GM19463 (cell line): Measurements from ENCODE around the gene SLC24A3.
"Not testable (repeated sequence)": the region's sequence is repeated elsewhere in the genome, so short reads cannot be mapped to it uniquely, and the experiment has no call there.

Experiments used
- ATAC-seq: cut with Tn5 transposase; IDR thresholded peaks from one replicate; pipeline ENCODE4 v1.9.1; 2021; ENCODE audit warnings: mild to moderate bottlenecking, moderate library complexity; ENCODE audit not compliant: unreplicated experiment

SLC24A3 gene

DNA sequence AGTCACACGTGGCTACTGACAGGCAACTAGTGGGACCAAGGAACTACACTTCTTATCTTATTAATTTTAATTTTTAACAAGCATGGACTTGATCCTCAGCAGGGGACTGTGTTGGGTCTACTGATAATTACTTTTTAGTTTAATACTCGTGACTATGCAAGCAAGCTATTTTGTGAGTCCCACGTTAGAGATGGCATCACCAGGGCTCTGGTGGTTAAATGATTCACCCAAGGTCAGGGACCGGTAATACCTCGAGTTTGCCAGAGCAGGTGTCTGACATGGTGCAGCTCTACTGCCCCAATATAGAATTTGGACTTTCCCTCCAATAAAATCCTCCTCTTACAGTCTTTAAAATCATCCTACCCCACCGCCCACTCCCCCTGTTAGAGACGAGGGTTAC, 447.0 kb downstream of the SLC24A3 start:
- ATAC-seq: peak; percentile 59

DNA sequence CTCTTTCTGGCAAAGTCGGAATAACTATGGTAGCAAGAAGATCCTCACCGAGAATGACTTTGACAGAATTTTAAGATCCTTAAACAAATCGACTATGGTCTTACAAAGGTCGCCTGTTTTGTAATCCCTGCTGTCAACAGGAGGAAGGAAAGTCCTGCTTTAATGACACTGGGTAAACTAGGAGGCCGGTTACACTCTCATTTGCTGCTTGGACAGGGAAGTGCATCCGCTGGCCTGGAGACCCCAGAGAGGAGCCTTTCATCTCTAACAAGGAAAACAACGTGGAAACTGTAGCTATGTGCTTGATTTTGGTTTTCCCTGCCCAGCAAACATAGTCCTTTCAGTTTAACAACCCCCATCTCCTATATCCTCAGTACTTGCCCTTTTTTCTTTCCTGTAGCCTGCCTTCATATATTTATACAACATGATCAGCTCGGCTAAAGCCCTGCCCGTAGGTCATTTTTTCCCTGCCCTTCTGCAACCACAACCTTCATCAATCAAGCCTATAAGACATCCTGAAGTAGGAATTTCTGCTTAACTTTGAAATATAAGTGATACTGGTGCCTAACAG, 448.5 kb downstream of the SLC24A3 start:
- ATAC-seq: no peak

DNA sequence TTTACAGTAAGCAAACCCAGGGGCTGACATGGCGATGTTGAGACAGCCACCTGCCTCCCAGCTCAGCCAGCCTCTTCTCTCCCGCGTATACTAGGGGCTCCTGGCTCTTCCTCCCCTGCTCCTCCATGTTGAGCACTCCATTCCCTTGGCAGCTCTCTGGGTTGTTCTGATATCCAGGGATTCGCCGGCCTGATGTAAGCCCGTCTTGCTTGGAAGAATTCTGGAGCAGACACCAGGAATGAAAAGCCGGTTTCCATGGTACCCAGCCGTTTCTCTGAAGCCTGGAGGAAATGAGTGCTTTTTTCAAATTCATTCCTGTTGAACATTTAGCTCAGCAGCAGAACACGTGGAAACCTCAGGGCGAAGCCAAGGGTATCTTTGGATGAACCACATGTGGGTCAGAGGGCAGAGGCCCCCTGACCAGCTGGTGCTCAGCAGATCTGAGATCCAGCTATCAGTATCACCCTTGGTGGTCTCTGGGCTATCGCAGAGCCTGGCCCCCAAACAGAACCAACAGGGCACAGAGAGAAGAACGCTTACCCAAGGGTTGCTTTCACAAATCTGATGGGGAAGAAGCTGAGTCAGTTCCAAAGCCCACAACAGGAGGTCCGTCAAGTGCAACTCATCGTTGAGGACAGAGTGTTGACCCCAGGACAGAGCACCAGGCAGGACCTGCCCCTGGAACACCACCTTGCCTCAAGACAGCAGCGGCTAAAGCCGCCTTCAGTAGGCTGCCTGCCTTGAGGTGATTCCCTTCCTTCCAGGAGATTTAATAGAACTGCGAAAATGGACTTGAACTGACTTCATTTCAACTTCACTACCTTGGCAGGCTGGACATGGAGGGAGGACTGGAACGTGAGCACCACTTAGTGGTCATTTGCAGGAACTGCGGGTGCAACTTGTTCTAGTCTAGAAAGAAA, 449.5 kb downstream of the SLC24A3 start:
- no peak for ATAC-seq

DNA sequence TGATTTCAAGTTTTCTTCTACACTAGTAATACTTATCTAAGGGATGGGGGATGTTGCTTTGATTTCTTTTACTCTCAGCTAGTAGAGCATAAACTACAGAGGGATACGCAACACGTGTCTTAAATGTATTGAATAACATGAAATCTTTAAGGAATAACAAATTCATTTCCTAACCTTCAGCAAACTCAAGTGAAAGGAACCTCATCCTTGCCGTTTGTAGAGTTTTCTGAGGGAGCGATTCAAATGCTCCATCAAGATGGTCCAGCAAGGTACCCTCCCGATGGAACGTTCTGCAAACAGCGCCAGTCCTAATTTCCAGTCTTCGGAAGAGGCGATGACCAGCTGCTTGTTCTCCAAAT, 450.2 kb downstream of the SLC24A3 start:
- no peak for ATAC-seq

DNA sequence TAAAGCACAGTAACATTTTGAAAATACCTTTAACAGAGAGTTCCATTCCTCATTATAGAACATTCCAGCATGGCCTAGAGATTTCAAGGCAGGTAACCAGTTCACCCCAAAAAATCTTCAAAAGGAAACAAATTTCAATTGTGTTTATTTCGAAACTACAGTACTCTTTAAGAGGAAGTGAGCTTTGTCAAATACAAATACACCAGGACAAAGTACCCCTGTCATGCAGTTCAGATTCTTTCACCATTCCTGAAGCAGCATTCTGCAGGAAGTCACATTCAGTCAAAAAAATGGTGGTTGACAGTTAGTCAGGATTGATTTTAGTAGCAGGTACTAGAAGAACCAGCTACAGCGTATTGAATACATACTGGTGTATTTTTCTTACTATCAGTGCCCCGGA, 456.0 kb downstream of the SLC24A3 start:
- ATAC-seq: no peak

DNA sequence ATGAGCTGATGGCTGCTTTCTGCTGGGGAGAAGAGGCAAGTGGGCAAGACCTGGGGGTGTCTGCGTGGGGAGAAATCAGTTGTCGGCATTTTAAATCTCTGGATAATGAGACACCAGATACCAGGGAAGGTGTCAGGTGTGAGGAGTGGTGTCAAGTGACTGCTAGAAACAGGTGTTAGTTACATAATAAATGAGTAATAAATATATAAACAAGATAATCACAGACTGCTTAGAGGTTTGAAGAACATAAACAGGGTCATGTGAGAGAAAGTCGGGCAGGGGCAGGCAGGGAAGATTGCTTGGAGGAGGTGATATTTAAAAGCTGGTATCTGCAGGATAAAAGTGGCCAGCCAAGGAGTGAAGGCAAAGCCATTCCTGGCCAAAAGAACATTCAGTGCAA, 458.4 kb downstream of the SLC24A3 start:
- ATAC-seq: no peak

DNA sequence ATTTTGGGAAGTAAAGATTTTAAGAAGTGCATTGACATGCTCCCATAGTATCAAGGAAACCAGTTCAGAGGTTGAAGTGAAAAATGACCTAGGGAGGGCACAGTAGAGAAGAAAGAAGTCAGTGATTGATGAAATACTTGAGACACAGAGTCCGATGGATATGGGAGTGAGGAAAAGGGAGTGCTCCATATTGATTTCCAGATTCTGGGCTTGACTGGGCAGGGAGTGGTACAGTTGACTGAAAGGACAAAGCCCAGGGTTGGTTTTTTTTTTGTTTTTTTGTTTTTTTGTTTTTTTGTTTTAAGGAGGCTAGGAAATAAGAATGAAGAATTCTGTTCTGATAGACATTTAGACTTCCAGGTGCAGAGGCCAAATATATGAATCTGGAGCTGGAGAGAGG, 458.9 kb downstream of the SLC24A3 start:
- ATAC-seq: no peak

DNA sequence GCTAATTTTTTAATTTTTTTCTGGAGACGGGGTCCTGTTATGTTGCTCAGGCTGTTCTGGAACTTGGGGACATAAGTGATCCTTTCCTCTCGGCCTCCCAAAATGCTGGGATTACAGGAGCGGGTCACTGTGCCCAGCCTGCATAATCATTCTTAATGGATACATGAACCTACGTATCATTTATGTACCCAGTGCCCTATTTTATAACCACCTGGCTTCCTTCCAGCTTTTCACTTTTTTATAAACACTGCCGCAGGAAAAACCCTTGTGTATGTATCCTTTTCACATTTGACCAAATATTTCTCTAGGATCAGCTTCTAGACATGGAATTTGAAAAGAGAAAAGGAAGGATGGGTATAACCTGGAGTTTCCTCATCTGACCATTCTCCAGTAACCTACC, 460.1 kb downstream of the SLC24A3 start:
- no peak for ATAC-seq

DNA sequence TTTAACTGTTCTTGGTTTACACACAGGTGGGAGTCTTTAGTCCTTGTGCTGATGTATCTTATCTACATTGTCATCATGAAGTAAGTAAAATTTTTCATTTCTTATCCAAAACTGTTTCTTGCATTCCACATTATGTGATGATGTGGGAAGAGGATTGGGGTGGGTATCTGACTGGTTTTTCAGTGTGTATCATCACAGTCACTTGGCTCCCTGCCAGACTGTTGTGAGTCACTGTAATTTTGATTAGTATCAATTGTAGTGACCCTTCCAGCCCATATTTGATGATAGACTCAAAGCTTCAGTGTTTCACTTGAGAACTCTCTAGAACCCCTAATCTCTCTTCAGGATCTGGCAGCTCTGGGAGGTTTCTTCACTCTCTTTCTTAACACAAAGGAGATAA, 461.1 kb downstream of the SLC24A3 start:
- no peak for ATAC-seq

DNA sequence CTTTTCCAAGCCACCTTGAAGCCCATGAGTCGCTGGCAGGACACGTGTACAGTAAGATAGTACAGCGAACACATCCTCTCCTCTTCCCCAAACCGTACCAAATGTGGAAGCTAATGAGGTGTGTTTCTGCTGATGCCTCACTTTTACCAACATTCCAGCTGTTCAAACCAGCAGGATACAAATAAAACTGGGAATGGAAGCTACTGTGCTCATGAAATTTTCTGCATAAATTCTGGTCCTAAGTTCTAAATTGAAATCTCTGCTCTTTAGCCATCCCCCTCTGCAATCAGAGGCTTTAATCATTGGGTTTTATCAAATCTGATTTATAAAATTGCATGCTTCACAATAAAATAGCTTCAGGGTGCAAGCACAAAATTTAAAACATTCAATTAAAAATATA, 463.8 kb downstream of the SLC24A3 start:
- no peak for ATAC-seq

DNA sequence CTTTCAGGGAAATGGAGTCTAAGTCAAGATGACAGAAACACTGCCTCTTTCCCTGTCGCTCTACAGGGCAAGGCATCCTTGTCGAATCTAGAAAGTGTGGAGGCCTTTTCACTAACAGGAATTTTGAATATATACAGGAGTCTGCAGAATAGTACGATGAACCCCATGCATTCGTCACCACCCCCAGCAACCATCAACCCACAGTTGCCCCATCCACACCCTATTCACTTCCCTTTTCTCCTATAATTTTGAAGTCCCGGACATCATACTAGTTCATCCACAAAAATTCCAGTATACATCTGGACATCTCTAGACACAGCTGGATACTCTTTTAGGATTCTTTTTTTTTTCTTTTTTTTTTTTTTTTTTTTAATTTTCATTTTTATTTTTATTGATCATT, 464.9 kb downstream of the SLC24A3 start:
- ATAC-seq: no peak

DNA sequence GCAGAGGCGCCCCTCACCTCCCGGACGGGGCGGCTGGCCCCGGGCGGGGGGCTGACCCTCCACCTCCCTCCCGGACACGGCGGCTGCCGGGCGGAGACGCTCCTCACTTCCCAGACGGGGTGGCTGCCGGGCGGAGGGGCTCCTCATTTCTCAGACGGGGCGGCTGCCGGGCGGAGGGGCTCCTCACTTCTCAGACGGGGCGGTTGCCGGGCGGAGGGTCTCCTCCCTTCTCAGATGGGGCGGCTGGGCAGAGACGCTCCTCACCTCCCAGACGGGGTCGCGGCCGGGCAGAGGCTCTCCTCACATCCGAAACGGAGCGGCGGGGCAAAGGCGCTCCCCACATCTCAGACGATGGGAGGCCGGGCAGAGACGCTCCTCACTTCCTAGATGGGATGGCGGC, 466.1 kb downstream of the SLC24A3 start:
- not testable (repeated sequence) for ATAC-seq

DNA sequence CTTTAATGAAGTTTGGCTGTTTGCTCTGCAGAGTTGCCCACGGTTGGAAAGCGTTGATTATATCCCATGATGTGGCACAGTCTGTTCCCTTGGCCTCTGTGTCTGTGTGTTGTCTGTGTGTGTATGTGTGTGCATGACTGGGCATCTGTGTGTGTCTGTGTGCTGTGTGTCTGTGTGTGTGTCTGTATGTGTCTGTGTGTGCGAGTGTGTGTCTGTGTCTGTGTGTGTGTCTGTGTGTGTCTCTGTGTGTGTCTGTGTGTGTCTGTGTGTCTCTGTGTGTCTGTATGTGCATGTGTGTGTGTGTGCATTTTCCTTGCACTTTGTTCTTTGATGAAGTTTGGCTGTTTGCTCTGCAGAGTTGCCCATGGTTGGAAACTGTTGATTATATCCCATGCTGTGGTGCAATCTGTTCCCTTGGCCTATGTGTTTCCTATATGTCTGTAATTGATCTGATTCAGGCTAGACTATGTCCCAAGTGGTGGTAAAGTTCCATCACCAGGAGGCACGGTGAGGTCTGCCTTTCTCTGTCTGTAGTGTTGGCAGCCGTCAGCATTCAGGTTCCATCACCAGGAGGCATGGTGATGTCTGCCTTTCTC, 467.6 kb downstream of the SLC24A3 start:
- no peak for ATAC-seq

DNA sequence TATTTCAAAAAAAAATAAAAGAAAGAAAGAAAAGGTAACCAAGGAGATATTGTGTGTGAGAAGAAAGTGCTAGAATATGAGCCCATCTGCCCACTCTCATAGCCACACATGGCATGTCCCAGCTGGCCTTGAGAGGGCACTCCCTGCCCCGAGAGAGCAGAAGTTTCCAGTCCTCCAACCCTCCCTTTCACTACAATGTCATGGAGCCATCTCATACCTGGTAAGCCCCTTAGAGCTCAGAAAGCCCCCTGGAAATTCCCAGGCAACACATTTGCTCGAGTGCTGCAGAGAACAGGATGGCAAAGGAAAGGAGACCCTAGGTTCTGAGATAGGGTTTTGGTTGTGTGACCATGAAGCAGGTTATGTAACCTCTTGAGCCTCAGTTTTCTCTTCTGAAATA, 469.8 kb downstream of the SLC24A3 start:
- ATAC-seq: no peak

DNA sequence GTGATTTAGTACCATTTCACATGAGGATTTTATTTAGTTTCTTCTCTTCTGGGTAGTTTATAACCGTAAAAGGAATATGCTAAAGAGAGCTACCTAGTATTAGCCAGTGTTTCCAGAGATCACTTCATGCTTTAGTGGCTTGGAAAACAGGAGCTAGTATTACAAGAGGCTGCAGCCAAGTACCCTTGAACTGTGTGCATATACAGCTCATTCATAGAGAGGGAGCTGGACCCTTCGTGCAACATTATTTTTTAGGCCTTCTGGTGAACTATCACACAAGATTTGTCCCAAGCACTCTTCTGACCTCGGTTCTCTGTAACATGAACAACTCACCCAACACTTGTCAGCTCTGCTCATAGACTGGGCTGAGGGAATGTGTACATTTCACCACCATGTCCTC, 470.7 kb downstream of the SLC24A3 start:
- ATAC-seq: no peak

DNA sequence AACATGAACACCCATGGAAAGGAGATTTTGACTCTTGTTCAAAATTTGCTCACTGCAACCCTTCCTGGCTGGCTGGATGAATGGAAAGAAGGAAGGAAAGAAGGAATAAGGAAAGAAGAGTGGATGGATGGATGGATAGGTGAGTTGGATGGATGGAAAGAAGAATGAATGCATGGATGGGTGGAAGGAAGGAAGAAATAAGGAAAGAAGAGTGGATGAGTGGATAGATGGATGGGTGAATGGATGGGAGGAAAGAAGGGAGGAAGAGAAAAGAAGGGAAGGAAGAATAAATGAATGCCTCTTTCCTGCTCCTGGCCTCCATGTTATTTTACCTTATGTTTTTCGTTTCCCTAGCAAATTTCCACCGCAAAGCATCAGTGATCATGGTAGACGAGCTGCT, 471.4 kb downstream of the SLC24A3 start:
- no peak for ATAC-seq

DNA sequence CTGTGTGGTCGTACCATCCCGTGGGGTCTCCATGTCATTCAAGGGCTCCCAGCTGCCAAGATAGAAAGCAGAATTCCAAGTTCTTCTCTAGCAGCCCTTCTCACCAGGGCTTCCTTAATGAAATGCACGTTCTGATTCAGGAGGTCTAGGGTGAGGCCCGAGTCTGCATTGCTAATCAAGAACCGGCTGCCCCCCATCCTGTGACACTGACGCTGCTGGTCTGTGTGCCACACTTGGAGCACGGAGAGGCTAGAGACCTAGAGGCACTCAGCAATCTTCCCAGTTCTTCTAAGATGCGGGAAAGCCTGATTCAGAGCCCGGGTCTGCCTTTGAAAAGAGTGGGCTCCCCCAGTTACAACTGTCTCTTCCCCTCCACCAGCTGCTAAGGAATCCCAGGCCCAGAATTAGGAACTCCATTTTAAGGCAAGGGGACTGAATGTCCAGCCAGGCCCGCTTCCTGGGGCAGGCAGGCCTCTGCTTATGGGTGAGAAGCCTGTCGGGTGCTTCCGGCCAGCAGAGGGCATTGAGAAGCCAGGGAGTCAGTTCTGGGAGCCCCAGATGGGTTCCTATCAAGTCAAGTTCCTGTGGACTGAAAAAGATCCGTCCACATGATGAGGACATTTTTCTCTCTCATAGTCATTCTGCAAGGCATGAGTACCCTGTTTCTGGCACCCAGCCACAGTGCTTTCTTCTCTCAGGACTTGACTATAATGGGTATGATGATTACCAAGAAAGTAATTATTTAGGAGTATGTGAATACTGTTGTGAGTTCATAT, 475.8 kb downstream of the SLC24A3 start:
- ATAC-seq: no peak

DNA sequence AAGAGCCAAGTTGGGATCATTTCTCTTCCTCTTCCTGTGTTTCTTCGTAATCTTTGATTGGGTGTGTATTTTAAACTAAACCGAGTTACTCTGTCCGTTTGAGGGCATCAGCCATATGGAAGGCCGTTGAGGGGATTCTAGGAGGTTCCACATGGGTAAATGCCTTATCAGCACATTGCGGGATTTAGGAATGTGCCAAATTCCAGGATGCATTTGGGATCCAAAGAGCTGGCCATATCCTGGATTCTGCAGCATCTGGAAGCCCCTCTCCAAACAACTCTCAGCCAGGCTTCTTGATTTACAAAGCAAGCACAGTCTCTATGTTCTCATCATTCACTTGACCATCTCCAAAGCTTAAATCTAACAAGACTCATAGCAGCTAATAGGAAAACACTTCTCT, 478.0 kb downstream of the SLC24A3 start:
- no peak for ATAC-seq

DNA sequence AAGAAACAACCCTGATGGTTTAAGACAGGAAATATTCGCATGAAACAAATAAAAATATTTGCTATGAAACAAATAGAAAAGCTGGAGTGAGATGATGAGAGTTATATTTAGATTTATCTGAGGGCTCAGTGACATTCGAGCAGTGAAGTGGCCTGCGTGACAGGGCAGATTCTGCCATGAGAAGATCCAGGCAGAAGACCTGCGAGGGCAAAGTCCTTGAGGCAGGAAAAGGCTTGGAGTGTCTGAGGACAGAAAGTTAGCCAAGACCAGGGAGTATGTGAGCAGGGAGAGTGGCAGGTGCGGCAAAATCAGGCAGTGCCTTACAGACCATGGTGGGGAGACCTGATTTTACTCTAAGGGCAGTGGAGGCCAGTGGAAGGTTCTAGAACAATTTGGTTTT, 478.7 kb downstream of the SLC24A3 start:
- no peak for ATAC-seq

DNA sequence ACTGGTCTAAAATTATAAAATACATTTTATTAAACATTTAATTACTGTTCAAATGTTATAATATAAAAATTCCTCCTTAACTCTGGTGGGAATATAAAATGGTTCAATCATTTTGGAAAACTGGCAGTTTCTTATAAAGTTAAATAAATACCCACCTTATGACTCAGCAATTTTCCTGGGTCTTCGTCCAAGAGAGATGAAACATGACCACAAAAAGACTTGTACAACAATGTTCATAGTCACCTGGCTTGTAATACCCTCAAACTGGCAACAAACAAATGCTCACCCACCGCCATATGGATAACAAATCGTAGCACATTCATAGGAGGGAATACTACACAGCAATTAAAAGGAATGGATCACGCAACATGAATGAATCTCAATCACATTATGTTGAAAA, 479.7 kb downstream of the SLC24A3 start:
- no peak for ATAC-seq

DNA sequence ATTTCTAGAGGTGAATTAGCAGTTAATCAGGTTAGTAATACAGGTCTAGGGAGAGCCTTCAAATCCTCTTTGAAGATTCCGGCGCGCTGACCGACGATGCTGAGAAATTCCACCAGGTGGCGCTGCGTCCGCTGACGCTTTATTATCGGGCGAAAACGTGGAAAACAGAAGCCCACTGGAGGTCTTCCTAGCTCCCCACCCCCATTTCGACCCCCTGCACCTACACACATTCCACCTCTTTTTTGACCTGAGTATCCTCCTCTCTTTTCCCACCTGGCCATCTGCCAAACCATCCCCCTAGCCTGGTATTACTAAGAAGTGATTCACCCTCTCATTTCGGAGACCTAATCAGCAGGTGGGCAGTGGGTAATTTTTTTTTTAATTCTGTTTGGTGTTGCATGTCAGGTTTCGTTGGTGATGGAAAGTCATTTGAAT, 480.3 kb downstream of the SLC24A3 start:
- ATAC-seq: no peak
